GM13977 (cell line): ENCODE measurements around the gene KAZN.

ENCODE experiments used
- DNase-seq: peaks from one replicate; pipeline ENCODE4 v3.0.0; 2012; ENCODE audit warnings: low spot score
- CTCF ChIP-seq: IDR thresholded peaks from 2 replicates; pipeline ENCODE4 v1.5.1; 2012; ENCODE audit warnings: mild to moderate bottlenecking, control low read depth; ENCODE audit not compliant: insufficient read depth; ENCODE audit errors: extremely low read depth, missing control alignments
- in situ Hi-C: fragments of 300-500 bp; cut with MboI; formaldehyde crosslinking; loops from one replicate; pipeline ENCODE4 v1.12.0; 2022; ENCODE audit warnings: low sequenced_read_pairs, low pct_unique_long_range_greater_than_20kb, mixed read lengths, inconsistent platforms; ENCODE audit not compliant: unreplicated experiment

Gene KAZN

GRCh38 chr1:14806772-14807171 lies 208.3 kb downstream of the KAZN start:
- TF ChIP-seq CTCF, result no peak
- in situ Hi-C loops, result no loop called here
- DNase-seq, result no peak

DNA sequence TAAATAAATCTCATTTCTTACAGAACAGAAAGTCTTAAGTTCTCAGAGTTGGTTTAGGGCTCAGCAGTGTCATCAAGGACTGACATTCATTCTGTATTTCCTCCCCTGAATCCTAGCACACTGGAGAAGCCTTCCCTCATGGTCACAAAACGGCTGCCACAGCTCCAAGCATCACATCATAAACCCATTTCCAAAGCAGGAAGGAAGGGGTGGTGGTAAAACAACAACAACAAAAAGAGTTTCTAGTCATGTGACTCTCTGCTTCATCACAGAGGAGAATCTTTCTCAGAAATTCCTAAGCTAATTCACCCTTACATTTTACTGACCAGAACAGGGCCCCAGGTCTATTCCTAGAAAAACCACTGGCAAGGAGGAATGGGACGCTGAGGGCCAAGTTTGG lies 210.3 kb downstream of the KAZN start:
- in situ Hi-C loops, result no loop called here
- TF ChIP-seq CTCF, result no peak
- DNase-seq, result no peak

GRCh38 chr1:14809191-14809981 lies 210.9 kb downstream of the KAZN start:
- no peak for TF ChIP-seq CTCF
- DNase-seq, result no peak
- in situ Hi-C loops, result no loop called here

GRCh38 chr1:14810595-14811361 lies 212.3 kb downstream of the KAZN start:
- TF ChIP-seq CTCF, result no peak
- in situ Hi-C loops, result no loop called here
- DNase-seq, result no peak

DNA sequence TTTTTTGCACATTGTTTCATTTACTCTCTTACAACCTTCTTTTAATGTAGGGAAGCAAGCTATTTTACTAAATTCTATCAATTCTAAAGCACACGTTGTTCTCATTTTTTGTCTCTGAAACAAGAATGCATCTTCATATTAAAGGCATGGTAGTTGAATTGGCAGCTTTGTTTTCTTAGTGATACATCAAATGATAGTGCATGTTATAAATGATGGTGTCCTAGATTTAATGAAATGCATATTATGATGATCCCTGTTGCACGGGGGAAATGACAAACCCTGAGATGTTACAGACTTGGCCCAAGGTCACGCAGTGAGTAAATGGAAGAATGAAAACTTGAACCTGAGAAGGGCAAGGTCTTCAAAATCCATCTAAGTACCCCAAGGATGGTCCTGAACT lies 213.1 kb downstream of the KAZN start:
- no peak for DNase-seq
- in situ Hi-C loops, result no loop called here
- no peak for TF ChIP-seq CTCF

- TF ChIP-seq CTCF, result no peak
- no peak for DNase-seq
- in situ Hi-C loops, result no loop called here
Measured at GRCh38 chr1:14812189-14812588, 213.7 kb downstream of the KAZN start.
